ENCODE measurements around the gene HES4.
"Not testable (repeated sequence)": the region's sequence is repeated elsewhere in the genome, so short reads cannot be mapped to it uniquely, and the experiment has no call there.

Gene HES4

GRCh38 chr1:996851-997712 is 2.8 kb downstream of the HES4 start:
- DNase-seq (ENCODE audit: low spot score): no peak
- no peak for TF ChIP-seq CTCF (conservative IDR thresholded peaks at IDR 0.05; ENCODE audit: low read depth)
- no peak overlapping the region for H3K27ac ChIP-seq
- POLR2A ChIA-PET (ENCODE audit: low non-redundant PET): no interaction called here
- CTCF ChIA-PET: interaction anchor here (0.6 to 1.8 kb wide), 5 partner anchors 11 to 295 kb away, joined by 3 to 11 read pairs (median 5); no protein-coding TSS in a partner anchor

GRCh38 chr1:995665-996633 is 3.9 kb downstream of the HES4 start:
- H3K27ac ChIP-seq: peak overlapping the region; percentile 25; the same call in 1 of the 2 replicates

GRCh38 chr1:994546-994945 is 5.4 kb downstream of the HES4 start:
- DNase-seq (ENCODE audit: low spot score); POLR2A ChIA-PET (ENCODE audit: low non-redundant PET); H3K27ac ChIP-seq: not testable (repeated sequence)
- CTCF ChIA-PET: interaction anchor here (0.8 to 2.3 kb wide), 2 partner anchors 10 to 65 kb away, joined by 3 to 17 read pairs; no protein-coding TSS in a partner anchor

More at GRCh38 chr1:995665-996633, 3.9 kb downstream of the HES4 start:
- no peak for DNase-seq (ENCODE audit: low spot score)
- ChIA-PET POLR2A (ENCODE audit: low non-redundant PET) (no interaction called here), CTCF (interaction anchor here (1.8 to 2.3 kb wide), 2 partner anchors 11 to 296 kb away, joined by 5 to 17 read pairs; no protein-coding TSS in a partner anchor)
- no peak for TF ChIP-seq CTCF (conservative IDR thresholded peaks at IDR 0.05; ENCODE audit: low read depth)

GRCh38 chr1:993379-993995 is 6.4 kb downstream of the HES4 start:
- ChIA-PET CTCF (interaction anchor here (0.6 to 2.3 kb wide), 4 partner anchors 9 to 512 kb away, joined by 3 to 17 read pairs (median 3); no protein-coding TSS in a partner anchor), POLR2A (ENCODE audit: low non-redundant PET) (no interaction called here)
- no peak for TF ChIP-seq CTCF (conservative IDR thresholded peaks at IDR 0.05; ENCODE audit: low read depth)
- DNase-seq (ENCODE audit: low spot score): no peak
- H3K27ac ChIP-seq: no peak overlapping the region

GRCh38 chr1:992362-992761 is 7.5 kb downstream of the HES4 start:
- ChIA-PET POLR2A (ENCODE audit: low non-redundant PET) (no interaction called here), CTCF (interaction anchor here (0.5 to 0.8 kb wide), 3 partner anchors 8 to 48 kb away, joined by 3 to 5 read pairs (median 4); no protein-coding TSS in a partner anchor)
- TF ChIP-seq CTCF (conservative IDR thresholded peaks at IDR 0.05; ENCODE audit: low read depth): no peak
- no peak overlapping the region for H3K27ac ChIP-seq
- no peak for DNase-seq (ENCODE audit: low spot score)

GRCh38 chr1:991895-992294 is 8.0 kb downstream of the HES4 start:
- TF ChIP-seq CTCF (conservative IDR thresholded peaks at IDR 0.05; ENCODE audit: low read depth): no peak
- ChIA-PET CTCF (interaction anchor here (0.7 to 0.8 kb wide), 2 partner anchors 8 to 10 kb away, joined by 3 to 4 read pairs; no protein-coding TSS in a partner anchor), POLR2A (ENCODE audit: low non-redundant PET) (no interaction called here)
- H3K27ac ChIP-seq: no peak overlapping the region
- no peak for DNase-seq (ENCODE audit: low spot score)

- POLR2A ChIA-PET (ENCODE audit: low non-redundant PET); H3K27ac ChIP-seq; DNase-seq (ENCODE audit: low spot score): not testable (repeated sequence)
- CTCF ChIA-PET: interaction anchor here (0.9 kb wide), 1 partner anchor 67 kb away, joined by 4 read pairs; no protein-coding TSS in a partner anchor
Observed at GRCh38 chr1:991275-991674, 8.6 kb downstream of the HES4 start.

GRCh38 chr1:988061-988460 is 11.8 kb downstream of the HES4 start:
- CTCF ChIA-PET; DNase-seq (ENCODE audit: low spot score); H3K27ac ChIP-seq; POLR2A ChIA-PET (ENCODE audit: low non-redundant PET): not testable (repeated sequence)
